Activated T-cell treated with anti-CD3 and anti-CD28 coated beads, Interleukin-2, amount 50 U/mL, for 4 hours (primary cell): ENCODE measurements around the gene SRCAP. TPM values are rescaled to one million over a fixed set of nuclear protein-coding genes. Genes with fewer than 3 reads are reported as not detected.

Source experiments
- ATAC-seq, 2 donors: fragments of 200-7000 bp; cut with Tn5 transposase; one replicate each; pipeline ENCODE4 v1.10.0; 2021
- DNase-seq: peaks from one replicate; pipeline ENCODE4 v3.0.0-alpha.2; 2020
- H3K27me3 Mint-ChIP-seq: one replicate; pipeline ENCODE4 v1.8.0; 2021; ENCODE audit warnings: low read depth, mixed read lengths
- H3K36me3 Mint-ChIP-seq: one replicate; pipeline ENCODE4 v1.8.0; 2022; ENCODE audit warnings: mixed read lengths; ENCODE audit not compliant: insufficient read depth
- H3K4me1 Mint-ChIP-seq: one replicate; pipeline ENCODE4 v1.8.0; 2021; ENCODE audit warnings: low read depth, mixed read lengths
- H3K4me3 Mint-ChIP-seq: one replicate; pipeline ENCODE4 v1.8.0; 2021; ENCODE audit warnings: mild to moderate bottlenecking, moderate library complexity, mixed read lengths
- H3K9me3 Mint-ChIP-seq: one replicate; pipeline ENCODE4 v1.8.0; 2021; ENCODE audit warnings: mixed read lengths
- total RNA-seq, 3 donors: library from RNA; stranded (reverse); gene quantifications; one replicate each; pipeline ENCODE4 v1.2.1, GENCODE V29; 2021

SRCAP gene
- total RNA-seq, 3 donors from 2014 or later, result 86.3 to 100 (median 96.5) TPM

DNA sequence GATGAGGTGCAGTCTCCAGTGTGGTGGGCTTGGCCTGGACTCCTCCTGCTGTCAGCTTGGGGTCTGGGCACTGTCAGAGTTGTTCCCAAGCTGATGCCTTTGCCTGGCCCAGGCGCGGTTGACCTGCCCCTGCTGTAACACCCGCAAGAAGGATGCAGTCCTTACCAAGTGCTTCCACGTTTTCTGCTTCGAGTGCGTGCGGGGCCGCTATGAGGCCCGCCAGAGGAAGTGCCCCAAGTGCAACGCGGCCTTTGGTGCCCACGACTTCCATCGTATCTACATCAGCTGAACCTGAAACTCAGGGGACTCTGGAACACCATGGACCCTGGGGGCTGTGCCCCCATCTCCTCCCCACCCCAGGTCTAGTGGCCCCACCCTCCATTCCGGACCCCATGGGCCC is 74.9 kb downstream of the SRCAP start:
- Mint-ChIP-seq H3K9me3 (no peaks in the 10 kb centered on the region), H3K27me3 (peaks cover 7% of the 10 kb centered on the region), H3K4me1 (peaks cover 19% of the 10 kb centered on the region), H3K36me3 (peaks cover 19% of the 10 kb centered on the region), H3K4me3 (no peak overlapping the region)
- ATAC-seq (no peak), DNase-seq (no peak)

DNA sequence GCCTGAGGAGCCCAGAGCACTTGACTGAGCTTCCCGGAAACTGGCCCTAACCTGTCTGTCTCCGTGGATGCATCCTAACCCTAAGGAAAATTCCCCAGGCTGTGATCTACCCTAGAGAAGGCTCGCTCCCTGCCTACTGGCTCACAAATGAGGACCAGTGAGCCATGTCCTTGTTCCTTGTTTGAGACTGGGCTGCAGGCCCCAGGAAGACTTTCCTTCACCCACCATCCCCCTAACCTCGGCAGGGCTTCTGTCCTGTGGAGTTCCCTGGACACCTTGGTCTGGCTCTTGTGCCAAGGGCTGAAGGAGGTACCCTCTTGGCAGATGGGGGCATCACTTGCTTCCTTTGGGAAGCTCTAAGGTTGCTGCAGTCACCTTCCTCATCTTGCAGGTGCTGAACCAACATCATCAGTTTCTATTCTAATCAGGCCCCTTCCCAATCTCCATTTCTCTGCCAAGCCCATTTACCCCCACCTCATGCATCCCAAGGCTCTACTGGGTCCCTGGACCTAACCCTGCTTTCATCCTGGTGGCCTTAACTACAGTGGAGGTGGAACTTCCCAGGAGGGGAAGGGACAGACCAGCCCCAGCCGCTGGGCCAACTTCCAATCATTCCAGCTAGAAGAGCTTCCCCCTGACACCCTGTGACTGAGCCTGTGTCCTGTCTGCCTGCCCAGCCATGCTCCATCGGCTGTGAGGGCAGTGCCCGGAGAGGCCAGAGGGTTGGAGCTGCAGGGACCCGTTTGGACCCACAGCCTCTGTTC is 75.6 kb downstream of the SRCAP start:
- Mint-ChIP-seq H3K4me1 (peaks cover 18% of the 10 kb centered on the region), H3K27me3 (peaks cover 7% of the 10 kb centered on the region), H3K36me3 (peaks cover 16% of the 10 kb centered on the region), H3K4me3 (peak overlapping the region; percentile 92), H3K9me3 (no peaks in the 10 kb centered on the region)
- ATAC-seq (no peak), DNase-seq (no peak)

DNA sequence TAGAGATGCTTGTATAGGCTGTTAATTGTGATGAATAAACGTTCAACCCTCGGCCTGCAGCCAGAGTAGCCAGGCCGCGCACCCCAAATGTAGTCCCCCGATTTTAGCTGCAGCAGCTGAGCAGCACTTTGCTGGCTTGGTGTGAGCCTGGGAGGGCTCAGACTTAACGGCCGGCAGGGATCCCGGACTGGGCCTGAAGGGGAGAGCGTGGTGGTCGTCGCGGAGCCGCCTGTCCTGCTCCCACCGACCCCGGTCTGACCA is 76.1 kb downstream of the SRCAP start:
- Mint-ChIP-seq H3K36me3 (peaks cover 16% of the 10 kb centered on the region), H3K4me3 (peak overlapping the region; percentile 92), H3K27me3 (peaks cover 7% of the 10 kb centered on the region), H3K9me3 (no peaks in the 10 kb centered on the region), H3K4me1 (peaks cover 18% of the 10 kb centered on the region)
- DNase-seq (no peak), ATAC-seq (no peak)

DNA sequence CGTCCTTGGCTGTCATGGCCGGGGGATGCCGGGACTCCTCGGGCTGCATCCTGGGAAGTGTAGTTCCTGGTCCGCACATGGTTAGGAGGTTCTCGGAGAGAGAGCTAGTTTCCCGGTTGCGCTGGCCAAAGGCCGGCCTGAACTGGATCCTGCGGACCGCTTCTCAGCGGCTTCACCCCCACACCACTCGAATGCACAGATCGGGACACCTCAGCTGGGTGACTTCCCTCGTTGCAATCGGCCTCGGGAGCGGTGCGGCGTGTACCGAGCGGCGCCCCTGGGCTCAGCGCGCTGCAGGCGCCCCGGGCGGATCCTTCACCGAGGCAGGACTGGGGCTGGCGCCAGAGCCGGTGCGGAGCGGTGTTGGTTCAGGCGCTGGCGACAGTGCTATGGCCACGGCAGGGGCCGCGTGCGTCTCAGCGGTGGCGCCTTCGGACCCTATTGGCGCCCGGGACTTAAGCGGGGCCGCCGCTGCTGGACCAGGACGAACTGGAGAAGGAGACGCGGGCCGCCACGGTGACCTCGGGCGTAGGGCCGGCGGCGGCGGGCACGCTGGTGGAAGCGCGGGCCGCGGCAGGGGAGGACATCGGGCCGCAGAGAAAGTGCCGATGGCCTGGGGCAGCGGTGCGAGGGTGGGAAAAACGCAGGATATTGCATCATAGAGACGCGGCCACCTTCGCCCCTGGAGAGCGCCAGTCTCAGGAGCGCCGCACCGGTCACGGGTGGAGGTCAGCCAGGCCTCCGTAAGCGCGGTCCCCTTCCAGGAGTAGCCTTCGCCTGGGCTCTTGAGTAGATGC is 76.6 kb downstream of the SRCAP start:
- ATAC-seq (peak; percentile 89 to 91), DNase-seq (peak; percentile 41)
- Mint-ChIP-seq H3K4me1 (peaks cover 18% of the 10 kb centered on the region), H3K4me3 (peak overlapping the region; percentile 92), H3K36me3 (peaks cover 16% of the 10 kb centered on the region), H3K9me3 (no peaks in the 10 kb centered on the region), H3K27me3 (peaks cover 7% of the 10 kb centered on the region)

GRCh38 chr16:30777591-30778297 is 78.8 kb downstream of the SRCAP start:
- no peak for DNase-seq
- H3K27me3 Mint-ChIP-seq, result peaks cover 7% of the 10 kb centered on the region
- H3K4me3 Mint-ChIP-seq, result peak overlapping the region; percentile 92
- no peak for ATAC-seq
- H3K36me3 Mint-ChIP-seq, result peaks cover 8% of the 10 kb centered on the region
- peaks cover 18% of the 10 kb centered on the region for H3K4me1 Mint-ChIP-seq
- H3K9me3 Mint-ChIP-seq, result no peaks in the 10 kb centered on the region

GRCh38 chr16:30778549-30779244 is 79.7 kb downstream of the SRCAP start:
- H3K27me3 Mint-ChIP-seq, result peaks cover 7% of the 10 kb centered on the region
- ATAC-seq, result no peak
- H3K4me3 Mint-ChIP-seq, result no peak overlapping the region
- peaks cover 14% of the 10 kb centered on the region for H3K4me1 Mint-ChIP-seq
- no peaks in the 10 kb centered on the region for H3K9me3 Mint-ChIP-seq
- H3K36me3 Mint-ChIP-seq, result peaks cover 4% of the 10 kb centered on the region
- DNase-seq, result no peak

- DNase-seq (no peak), ATAC-seq (no peak)
- H3K4me3 Mint-ChIP-seq, result no peak overlapping the region
- H3K9me3 Mint-ChIP-seq, result no peaks in the 10 kb centered on the region
- H3K4me1 Mint-ChIP-seq, result peaks cover 14% of the 10 kb centered on the region
- peaks cover 7% of the 10 kb centered on the region for H3K27me3 Mint-ChIP-seq
- H3K36me3 Mint-ChIP-seq, result peaks cover 1% of the 10 kb centered on the region
Observed at GRCh38 chr16:30779596-30779995, 80.6 kb downstream of the SRCAP start.

DNA sequence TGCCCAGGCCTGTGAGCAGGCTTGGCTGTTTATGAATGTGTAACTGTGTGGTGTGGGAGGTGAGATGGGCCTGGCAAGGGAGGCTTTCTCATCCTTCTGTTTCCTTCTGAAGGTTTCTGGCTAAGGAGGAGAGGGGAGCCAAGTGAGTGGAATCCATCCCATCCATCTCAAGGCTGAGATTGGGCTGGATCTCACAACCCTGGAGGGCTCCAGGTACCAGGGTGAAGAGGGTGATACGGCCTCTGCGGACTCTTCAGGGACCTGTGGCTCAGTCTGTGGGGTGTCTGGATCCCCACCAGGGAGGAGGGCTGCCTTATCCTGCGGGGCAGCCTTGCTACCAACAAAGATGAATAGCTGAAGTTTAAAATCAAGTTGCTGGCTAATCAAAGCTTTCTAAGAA is 81.0 kb downstream of the SRCAP start:
- no peak overlapping the region for H3K4me3 Mint-ChIP-seq

GRCh38 chr16:30780549-30780948 is 81.6 kb downstream of the SRCAP start:
- Mint-ChIP-seq H3K36me3 (no peaks in the 10 kb centered on the region), H3K9me3 (no peaks in the 10 kb centered on the region), H3K4me1 (peaks cover 6% of the 10 kb centered on the region), H3K27me3 (peaks cover 10% of the 10 kb centered on the region), H3K4me3 (no peak overlapping the region)
- ATAC-seq (no peak), DNase-seq (no peak)

More for the DNA sequence above, 81.0 kb downstream of the SRCAP start:
- DNase-seq, result no peak
- Mint-ChIP-seq H3K4me1 (peaks cover 9% of the 10 kb centered on the region), H3K36me3 (no peaks in the 10 kb centered on the region), H3K27me3 (peaks cover 9% of the 10 kb centered on the region), H3K9me3 (no peaks in the 10 kb centered on the region)
- no peak for ATAC-seq

DNA sequence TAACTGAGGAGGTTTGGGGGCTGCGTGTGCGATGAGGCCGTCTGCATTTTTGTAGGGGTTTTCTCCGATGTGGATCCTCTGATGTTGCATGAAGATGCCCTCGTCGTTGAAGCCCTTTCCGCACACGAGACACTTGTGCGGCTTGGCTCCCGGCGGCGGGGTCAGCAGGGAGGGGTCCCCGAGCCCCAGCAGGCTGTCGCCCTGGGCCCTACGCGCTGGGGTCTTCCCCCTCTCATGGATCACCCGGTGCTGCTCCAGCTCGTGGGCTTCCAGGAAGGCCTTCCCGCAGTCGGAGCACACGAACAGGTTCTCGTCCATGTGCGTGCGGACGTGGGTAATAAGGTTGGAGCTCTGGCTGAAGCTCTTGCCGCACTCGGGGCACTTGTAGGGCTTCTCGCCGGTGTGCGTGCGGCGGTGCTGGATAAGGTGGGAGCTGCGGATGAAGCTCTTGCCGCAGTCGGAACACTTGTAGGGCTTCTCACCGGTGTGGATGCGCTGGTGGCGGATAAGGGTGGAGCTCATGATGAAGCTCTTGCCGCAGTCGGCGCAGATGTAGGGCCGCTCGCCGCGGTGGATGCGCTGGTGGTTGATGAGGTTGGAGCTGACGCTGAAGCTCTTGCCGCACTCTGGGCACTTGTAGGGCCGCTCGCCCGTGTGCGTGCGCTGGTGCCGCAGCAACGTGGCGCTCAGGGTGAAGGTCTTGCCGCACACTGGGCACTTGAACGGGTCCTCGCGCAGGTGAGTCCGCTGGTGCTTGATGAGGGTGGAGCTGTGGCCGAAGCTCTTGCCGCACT is 83.7 kb downstream of the SRCAP start:
- Mint-ChIP-seq H3K27me3 (peaks cover 13% of the 10 kb centered on the region), H3K4me3 (no peak overlapping the region), H3K9me3 (no peaks in the 10 kb centered on the region), H3K4me1 (peaks cover 13% of the 10 kb centered on the region), H3K36me3 (no peaks in the 10 kb centered on the region)
- DNase-seq (no peak), ATAC-seq (no peak)

DNA sequence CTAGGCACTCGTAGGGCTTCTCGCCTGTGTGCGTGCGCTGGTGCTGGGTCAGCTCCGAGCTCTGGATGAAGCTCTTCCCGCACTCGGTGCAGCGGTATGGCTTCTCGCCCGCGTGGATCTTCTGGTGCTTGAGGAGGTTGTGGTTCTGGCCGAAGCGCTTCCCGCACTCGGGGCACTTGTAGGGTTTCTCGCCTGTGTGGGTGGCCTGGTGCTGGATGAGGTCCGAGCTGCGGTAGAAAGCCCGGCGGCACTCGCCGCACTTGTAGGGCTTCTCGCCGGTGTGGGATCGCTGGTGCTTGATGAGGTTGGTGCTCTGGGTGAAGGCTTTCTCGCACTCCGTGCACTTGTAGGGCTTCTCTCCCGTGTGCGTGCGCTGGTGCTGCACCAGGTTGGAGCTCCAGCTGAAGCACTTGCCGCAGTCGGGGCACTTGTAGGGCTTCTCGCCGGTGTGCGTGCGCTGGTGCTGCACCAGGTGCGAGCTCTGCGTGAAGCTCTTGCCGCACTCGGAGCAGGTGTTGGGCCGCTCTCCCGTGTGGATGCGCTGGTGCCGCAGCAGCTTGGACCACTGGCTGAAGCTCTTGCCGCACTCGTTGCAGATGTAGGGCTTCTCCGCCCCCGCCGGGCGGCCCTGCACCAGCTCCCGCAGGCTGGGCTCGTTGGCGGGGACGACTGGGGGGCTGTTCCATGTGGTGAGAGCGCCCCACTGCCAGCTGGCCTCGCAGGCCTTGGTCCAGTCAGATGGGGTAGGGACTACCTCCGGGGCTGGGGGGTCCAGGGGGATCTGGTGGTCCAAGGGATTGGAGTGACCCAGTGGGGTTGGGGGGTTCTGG is 84.5 kb downstream of the SRCAP start:
- ATAC-seq, result no peak
- no peak overlapping the region for H3K4me3 Mint-ChIP-seq
- H3K4me1 Mint-ChIP-seq, result peaks cover 14% of the 10 kb centered on the region
- H3K27me3 Mint-ChIP-seq, result peaks cover 19% of the 10 kb centered on the region
- DNase-seq, result no peak
- H3K36me3 Mint-ChIP-seq, result no peaks in the 10 kb centered on the region
- no peaks in the 10 kb centered on the region for H3K9me3 Mint-ChIP-seq

GRCh38 chr16:30784215-30784614 is 85.2 kb downstream of the SRCAP start:
- Mint-ChIP-seq H3K4me1 (peaks cover 14% of the 10 kb centered on the region), H3K9me3 (no peaks in the 10 kb centered on the region), H3K36me3 (no peaks in the 10 kb centered on the region), H3K4me3 (no peak overlapping the region), H3K27me3 (peaks cover 22% of the 10 kb centered on the region)
- no peak for DNase-seq
- no peak for ATAC-seq
